GM12801 (cell line): ENCODE data around the gene FNBP1.

Experiments
- TF ChIP-seq, protein P1 (sequence below): IDR thresholded peaks from one replicate; pipeline ENCODE4 v1.5.1; 2011; ENCODE audit warnings: control low read depth; ENCODE audit not compliant: insufficient read length; ENCODE audit errors: extremely low read depth

Gene FNBP1

DNA sequence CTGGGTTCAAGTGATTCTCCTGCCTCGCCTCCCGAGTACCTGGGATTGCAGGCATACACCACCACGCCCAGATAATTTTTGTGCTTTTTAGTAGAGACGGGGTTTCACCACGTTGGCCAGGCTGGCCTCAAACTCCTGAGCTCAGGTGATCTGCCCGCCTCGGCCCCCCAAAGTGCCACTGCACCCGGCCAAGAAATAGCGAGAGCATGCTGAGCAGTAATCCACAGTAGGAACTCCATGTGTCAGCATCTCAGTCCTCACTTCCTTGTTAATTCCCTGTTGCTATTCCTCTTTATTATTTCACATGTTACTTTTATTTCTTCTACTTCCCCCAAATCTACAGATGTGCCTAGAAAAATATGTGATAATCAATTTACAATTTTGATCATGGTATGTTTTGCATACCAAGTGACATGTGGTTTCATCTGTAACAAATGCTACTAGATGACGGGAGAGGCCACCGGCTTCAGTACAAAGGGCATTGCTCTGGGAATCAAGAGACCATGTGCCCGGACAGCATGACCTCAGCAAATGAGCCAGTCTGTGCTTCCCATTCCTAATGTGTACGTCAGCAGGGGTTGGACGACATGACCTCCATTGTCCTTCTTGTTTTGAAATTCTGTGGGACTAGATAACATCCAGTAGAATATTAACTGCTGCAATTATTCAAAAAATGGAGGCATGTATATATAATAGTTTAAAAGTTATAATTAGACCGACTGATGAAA is 61.6 kb downstream of the FNBP1 start:
- TF ChIP-seq, protein P1, sequence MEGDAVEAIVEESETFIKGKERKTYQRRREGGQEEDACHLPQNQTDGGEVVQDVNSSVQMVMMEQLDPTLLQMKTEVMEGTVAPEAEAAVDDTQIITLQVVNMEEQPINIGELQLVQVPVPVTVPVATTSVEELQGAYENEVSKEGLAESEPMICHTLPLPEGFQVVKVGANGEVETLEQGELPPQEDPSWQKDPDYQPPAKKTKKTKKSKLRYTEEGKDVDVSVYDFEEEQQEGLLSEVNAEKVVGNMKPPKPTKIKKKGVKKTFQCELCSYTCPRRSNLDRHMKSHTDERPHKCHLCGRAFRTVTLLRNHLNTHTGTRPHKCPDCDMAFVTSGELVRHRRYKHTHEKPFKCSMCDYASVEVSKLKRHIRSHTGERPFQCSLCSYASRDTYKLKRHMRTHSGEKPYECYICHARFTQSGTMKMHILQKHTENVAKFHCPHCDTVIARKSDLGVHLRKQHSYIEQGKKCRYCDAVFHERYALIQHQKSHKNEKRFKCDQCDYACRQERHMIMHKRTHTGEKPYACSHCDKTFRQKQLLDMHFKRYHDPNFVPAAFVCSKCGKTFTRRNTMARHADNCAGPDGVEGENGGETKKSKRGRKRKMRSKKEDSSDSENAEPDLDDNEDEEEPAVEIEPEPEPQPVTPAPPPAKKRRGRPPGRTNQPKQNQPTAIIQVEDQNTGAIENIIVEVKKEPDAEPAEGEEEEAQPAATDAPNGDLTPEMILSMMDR: no peak

GRCh38 chr9:129979071-129979745 is 63.8 kb downstream of the FNBP1 start:
- TF ChIP-seq, protein P1: no peak

DNA sequence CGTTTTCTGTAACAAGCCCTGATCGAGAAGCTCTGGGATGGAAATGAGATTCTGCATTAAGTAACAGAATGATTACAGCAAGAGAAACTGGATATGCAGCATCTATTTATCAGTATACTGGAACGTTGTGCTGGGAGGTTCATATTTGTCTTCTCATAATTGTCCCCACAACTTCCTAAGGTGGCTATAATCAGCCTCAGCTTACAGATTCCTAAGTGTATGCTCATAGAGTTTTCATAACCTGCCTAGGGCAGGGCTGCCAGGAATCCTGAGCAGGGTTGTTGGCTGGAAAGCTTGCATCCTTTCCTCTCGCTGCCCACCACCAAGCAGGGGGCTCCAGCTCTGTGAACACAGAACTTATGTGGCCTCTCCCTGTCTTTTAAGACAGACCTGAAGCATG is 70.2 kb downstream of the FNBP1 start:
- TF ChIP-seq, protein P1: no peak

- TF ChIP-seq, protein P1: no peak
These were observed 74.1 kb downstream of the FNBP1 start for GRCh38 chr9:129968690-129969485.

GRCh38 chr9:129964901-129965734 is 77.9 kb downstream of the FNBP1 start:
- TF ChIP-seq, protein P1: no peak

- TF ChIP-seq, protein P1: no peak
These were observed 79.9 kb downstream of the FNBP1 start for GRCh38 chr9:129962889-129963703.
